ENCODE results near the gene HMG20B.

- TF ChIP-seq, protein P1, sequence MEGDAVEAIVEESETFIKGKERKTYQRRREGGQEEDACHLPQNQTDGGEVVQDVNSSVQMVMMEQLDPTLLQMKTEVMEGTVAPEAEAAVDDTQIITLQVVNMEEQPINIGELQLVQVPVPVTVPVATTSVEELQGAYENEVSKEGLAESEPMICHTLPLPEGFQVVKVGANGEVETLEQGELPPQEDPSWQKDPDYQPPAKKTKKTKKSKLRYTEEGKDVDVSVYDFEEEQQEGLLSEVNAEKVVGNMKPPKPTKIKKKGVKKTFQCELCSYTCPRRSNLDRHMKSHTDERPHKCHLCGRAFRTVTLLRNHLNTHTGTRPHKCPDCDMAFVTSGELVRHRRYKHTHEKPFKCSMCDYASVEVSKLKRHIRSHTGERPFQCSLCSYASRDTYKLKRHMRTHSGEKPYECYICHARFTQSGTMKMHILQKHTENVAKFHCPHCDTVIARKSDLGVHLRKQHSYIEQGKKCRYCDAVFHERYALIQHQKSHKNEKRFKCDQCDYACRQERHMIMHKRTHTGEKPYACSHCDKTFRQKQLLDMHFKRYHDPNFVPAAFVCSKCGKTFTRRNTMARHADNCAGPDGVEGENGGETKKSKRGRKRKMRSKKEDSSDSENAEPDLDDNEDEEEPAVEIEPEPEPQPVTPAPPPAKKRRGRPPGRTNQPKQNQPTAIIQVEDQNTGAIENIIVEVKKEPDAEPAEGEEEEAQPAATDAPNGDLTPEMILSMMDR (IDR thresholded peaks at IDR 0.05; ENCODE audit: insufficient read depth, low read length) = no peak
- TF ChIP-seq, protein P2, sequence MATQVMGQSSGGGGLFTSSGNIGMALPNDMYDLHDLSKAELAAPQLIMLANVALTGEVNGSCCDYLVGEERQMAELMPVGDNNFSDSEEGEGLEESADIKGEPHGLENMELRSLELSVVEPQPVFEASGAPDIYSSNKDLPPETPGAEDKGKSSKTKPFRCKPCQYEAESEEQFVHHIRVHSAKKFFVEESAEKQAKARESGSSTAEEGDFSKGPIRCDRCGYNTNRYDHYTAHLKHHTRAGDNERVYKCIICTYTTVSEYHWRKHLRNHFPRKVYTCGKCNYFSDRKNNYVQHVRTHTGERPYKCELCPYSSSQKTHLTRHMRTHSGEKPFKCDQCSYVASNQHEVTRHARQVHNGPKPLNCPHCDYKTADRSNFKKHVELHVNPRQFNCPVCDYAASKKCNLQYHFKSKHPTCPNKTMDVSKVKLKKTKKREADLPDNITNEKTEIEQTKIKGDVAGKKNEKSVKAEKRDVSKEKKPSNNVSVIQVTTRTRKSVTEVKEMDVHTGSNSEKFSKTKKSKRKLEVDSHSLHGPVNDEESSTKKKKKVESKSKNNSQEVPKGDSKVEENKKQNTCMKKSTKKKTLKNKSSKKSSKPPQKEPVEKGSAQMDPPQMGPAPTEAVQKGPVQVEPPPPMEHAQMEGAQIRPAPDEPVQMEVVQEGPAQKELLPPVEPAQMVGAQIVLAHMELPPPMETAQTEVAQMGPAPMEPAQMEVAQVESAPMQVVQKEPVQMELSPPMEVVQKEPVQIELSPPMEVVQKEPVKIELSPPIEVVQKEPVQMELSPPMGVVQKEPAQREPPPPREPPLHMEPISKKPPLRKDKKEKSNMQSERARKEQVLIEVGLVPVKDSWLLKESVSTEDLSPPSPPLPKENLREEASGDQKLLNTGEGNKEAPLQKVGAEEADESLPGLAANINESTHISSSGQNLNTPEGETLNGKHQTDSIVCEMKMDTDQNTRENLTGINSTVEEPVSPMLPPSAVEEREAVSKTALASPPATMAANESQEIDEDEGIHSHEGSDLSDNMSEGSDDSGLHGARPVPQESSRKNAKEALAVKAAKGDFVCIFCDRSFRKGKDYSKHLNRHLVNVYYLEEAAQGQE (IDR thresholded peaks at IDR 0.05; ENCODE audit: insufficient replicate concordance, low read depth) = no peak
- TF ChIP-seq GABPA (IDR thresholded peaks at IDR 0.05; ENCODE audit: low read depth) = no peak
These were observed 46.1 kb upstream of the HMG20B start for GRCh38 chr19:3526507-3527237.

Measured in HL-60 (cell line).